ENCODE data around the gene TOB1. TPM values are rescaled to one million over a fixed set of nuclear protein-coding genes. Genes with fewer than 3 reads are reported as not detected.

The TOB1 gene
- total RNA-seq, 1 experiment from 2014 or later, result 86.0 TPM

GRCh38 chr17:50853781-50854180 lies 12.4 kb downstream of the TOB1 start:
- ChIA-PET RAD21 (ENCODE audit: low non-redundant PET in 1 of 2, low total read pairs in 2 of 2, uncharacterized antibody in 2 of 2, unreplicated experiment in 2 of 2) (interaction anchor here (0.6 to 2.4 kb wide), 4 partner anchors 9 to 96 kb away, joined by 3 to 11 read pairs (median 4); no protein-coding TSS in a partner anchor), CTCF (interaction anchor here (1.0 to 4.4 kb wide), 9 partner anchors 9 to 300 kb away, joined by 3 to 85 read pairs (median 9); partner anchors contain the start of gene NME1), POLR2A (interaction anchor here (0.8 to 3.5 kb wide), 3 partner anchors 13 to 100 kb away, joined by 3 to 72 read pairs (median 6); partner anchors contain the start of gene TOB1)
- no peaks in the 10 kb centered on the region for H3K79me2 ChIP-seq (ENCODE audit: insufficient read depth, low read length)
- no peak overlapping the region for H3K9ac ChIP-seq (ENCODE audit: low read length)
- no TSS peak for BruUV-seq (replicated peaks)
- DNase-seq (ENCODE audit: low read depth, low spot score), result no peak
- no peak for ATAC-seq
- H3K4me1 ChIP-seq (ENCODE audit: control insufficient read depth in 1 of 2, insufficient read depth in 2 of 2, low read length in 2 of 2), result peaks cover 5 to 11% of the 10 kb centered on the region in 2 experiments
- no peak overlapping the region for H2AFZ ChIP-seq (ENCODE audit: low read depth, low read length, poor library complexity, severe bottlenecking)
- H3K36me3 ChIP-seq (ENCODE audit: control insufficient read depth in 1 of 2, insufficient read depth in 2 of 2, low read length in 2 of 2), result no peaks in the 10 kb centered on the region
- TF ChIP-seq SRF (IDR thresholded peaks at IDR 0.05; ENCODE audit: low read depth) (no peak), EZH2phosphoT487 (IDR thresholded peaks at IDR 0.05; ENCODE audit: borderline replicate concordance) (no peak), SP1 (IDR thresholded peaks at IDR 0.05; ENCODE audit: low read depth) (no peak), CTCF (IDR thresholded peaks at IDR 0.05 in 2 of 3, conservative IDR thresholded peaks at IDR 0.05 in 1 of 3; ENCODE audit: borderline replicate concordance in 1 of 3, insufficient read depth in 1 of 3, low read depth in 2 of 3, low read length in 2 of 3) (no peak), FOSL1 (IDR thresholded peaks at IDR 0.05; ENCODE audit: low read depth) (no peak), RAD21 (IDR thresholded peaks at IDR 0.05; ENCODE audit: low read depth) (no peak), CBX3 (IDR thresholded peaks at IDR 0.05; ENCODE audit: low read depth) (no peak), TCF7L2 (IDR thresholded peaks at IDR 0.05; ENCODE audit: borderline replicate concordance, extremely low read depth, insufficient read depth, insufficient read length) (no peak), EGR1 (IDR thresholded peaks at IDR 0.05; ENCODE audit: low read depth) (no peak), JUND (IDR thresholded peaks at IDR 0.05) (no peak)
- intact Hi-C loops (cut with micrococcal nuclease), result loop anchor here (2.0 to 5.0 kb wide), 2 partner anchors 203 to 299 kb away; partner anchors contain the start of gene NME1
- no peak overlapping the region for H3K4me2 ChIP-seq (ENCODE audit: low read length)
- no peaks in the 10 kb centered on the region for H4K20me1 ChIP-seq (ENCODE audit: insufficient read depth)
- no peaks in the 10 kb centered on the region for H3K9me3 ChIP-seq (ENCODE audit: control insufficient read depth in 1 of 2, insufficient read depth in 1 of 2, low read depth in 1 of 2, low read length in 2 of 2)
- H3K9me2 ChIP-seq (ENCODE audit: insufficient read depth), result no peaks in the 10 kb centered on the region
- H3K27ac ChIP-seq (ENCODE audit: low read depth, low read length), result no peak overlapping the region
- no peaks in the 10 kb centered on the region for H3K27me3 ChIP-seq (ENCODE audit: insufficient read depth, low read length)
- H3K4me3 ChIP-seq (replicated peaks in 1 of 2; ENCODE audit: low read depth in 1 of 2, low read length in 2 of 2), result no peak overlapping the region
